GM19351 (cell line): Measurements from ENCODE around the gene FRA10AC1.

Experiments
- ATAC-seq: cut with Tn5 transposase; IDR thresholded peaks from one replicate; pipeline ENCODE4 v1.9.1; 2021; ENCODE audit warnings: mild to moderate bottlenecking, moderate library complexity; ENCODE audit not compliant: unreplicated experiment

The FRA10AC1 gene, protein sequence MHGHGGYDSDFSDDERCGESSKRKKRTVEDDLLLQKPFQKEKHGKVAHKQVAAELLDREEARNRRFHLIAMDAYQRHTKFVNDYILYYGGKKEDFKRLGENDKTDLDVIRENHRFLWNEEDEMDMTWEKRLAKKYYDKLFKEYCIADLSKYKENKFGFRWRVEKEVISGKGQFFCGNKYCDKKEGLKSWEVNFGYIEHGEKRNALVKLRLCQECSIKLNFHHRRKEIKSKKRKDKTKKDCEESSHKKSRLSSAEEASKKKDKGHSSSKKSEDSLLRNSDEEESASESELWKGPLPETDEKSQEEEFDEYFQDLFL

GRCh38 chr10:93702210-93703001 is at the start of gene FRA10AC1:
TSS of gene FRA10AC1 (minus strand) at chr10:93702592. CDS start at chr10:93700106, 2,486 bp downstream.
- ATAC-seq = peak; percentile 84

GRCh38 chr10:93751832-93752231 is 49.4 kb upstream of the FRA10AC1 start:
- ATAC-seq = no peak

GRCh38 chr10:93751124-93751523 is 48.7 kb upstream of the FRA10AC1 start:
- ATAC-seq = no peak

DNA sequence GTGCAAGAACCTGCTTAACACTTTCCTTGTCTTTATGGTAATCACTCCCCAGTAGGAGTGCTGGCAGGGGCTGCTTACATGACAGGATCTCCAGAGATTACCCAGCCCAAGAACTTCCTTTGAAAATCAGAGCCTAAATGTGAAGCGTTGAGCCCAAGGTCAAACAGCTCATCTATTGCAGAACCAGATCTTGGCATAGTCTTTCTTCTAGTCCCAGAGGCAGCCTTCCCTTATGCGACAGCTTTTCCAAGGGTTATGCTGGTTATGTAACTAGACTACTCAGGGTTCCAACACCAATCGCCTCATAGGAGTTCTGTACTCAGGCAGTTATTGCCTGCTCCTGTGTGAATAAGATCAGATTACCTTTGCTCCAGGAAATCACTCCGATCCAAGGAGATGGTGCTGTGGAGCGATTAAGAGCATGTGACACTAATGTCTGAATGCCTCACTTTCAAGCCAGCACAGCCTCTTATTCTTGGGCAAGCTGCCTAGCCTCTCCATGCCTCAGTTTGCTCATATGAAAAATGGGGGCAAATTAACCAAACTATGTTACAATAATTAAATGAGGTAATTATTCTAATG is 46.9 kb upstream of the FRA10AC1 start:
- no peak for ATAC-seq

- peak; percentile 50 for ATAC-seq
Measured at GRCh38 chr10:93746844-93747284, 44.5 kb upstream of the FRA10AC1 start.

DNA sequence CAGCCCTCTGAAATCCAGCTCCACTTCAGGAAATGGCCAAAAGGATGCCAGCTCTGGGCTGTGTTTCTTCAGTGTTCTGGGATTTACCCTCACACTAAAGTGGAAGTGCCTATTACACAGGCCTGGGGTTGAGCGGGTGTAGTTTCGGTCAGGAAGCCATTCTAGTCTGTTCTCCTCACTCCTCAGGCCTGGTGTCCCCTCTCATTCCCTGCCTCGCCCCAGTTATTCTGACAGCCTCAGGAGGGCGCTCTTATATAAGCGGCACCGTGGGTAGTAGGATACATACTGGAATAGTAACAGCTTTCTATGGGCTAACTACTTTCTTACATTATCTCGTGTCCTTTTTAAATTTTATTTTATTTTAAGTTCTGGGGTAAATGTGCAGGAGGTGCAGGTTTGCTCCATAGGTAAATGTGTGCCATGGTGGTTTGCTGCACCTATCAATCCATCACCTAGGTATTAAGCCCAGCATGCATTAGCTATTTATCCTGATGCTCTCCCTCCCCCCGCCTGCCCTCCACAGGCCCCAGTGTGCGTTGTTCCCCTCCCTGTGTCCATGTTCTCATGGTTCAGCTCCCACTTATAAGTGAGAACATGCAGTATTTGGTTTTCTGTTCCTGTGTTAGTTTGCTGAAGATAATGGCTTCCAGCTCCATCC is 43.1 kb upstream of the FRA10AC1 start:
- ATAC-seq = no peak

- ATAC-seq = peak; percentile 87
Measured at GRCh38 chr10:93742633-93743349, 40.4 kb upstream of the FRA10AC1 start.

GRCh38 chr10:93741367-93741766 is 39.0 kb upstream of the FRA10AC1 start:
- ATAC-seq = no peak

GRCh38 chr10:93726024-93726423 is 23.6 kb upstream of the FRA10AC1 start:
- ATAC-seq = no peak

DNA sequence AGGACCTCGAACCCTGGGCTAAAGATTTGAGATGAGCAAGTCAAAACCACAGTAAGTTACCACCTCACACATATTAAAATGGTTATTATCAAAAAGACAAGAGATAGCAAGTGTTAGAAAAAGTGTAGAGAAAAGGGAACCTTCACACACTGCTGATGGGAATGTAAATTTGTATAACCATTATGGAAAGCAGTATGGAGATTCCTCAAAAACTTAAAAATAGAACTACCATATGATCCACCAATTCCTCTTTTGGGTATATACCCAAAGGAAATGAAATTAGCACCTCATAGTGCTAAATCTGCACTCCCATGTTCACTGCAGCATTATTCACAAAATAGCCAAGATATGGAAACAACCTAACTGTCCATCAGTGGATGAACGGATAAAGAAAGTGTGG is 20.8 kb upstream of the FRA10AC1 start:
- no peak for ATAC-seq

- ATAC-seq = no peak
Measured at GRCh38 chr10:93722550-93722949, 20.2 kb upstream of the FRA10AC1 start.

DNA sequence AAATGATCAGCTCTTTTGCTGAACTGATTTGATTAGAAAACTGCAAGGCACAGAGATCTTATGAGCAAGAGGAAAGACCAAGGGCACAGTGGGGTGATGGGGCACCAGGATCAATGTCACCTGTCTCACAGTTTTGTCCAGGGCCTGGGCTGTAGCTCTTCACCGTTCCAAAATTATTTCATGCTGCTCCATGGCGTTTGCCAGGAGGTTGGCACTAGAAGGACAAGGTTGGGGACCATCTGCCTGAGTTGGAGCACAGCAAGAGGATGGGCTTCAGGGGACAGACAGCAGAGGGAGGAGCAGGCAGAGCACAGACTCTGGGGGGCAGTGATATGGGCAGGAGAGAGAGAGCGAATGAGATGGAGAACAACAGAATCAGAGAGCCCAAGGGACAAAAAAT is 17.5 kb upstream of the FRA10AC1 start:
- ATAC-seq = no peak

GRCh38 chr10:93718937-93719725 is 16.7 kb upstream of the FRA10AC1 start:
- ATAC-seq = peak; percentile 48

DNA sequence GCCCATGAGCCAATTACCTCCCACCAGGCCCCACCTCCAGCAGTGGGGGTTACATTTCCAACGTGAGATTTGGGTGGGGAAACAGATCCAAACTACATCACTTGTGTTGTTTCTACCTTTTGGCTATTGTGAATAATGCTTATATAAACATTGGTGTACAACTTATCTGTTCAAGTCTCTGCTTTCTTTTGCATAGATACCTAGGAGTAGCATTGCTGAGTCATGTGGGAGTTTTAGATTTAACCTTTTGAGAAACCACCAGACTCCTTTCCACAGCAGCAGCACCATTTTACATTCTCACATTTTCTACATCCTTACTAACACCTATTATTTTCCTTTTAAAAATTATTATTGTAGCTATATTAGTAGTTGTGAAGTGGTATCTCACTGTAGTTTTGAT is 14.4 kb upstream of the FRA10AC1 start:
- no peak for ATAC-seq

DNA sequence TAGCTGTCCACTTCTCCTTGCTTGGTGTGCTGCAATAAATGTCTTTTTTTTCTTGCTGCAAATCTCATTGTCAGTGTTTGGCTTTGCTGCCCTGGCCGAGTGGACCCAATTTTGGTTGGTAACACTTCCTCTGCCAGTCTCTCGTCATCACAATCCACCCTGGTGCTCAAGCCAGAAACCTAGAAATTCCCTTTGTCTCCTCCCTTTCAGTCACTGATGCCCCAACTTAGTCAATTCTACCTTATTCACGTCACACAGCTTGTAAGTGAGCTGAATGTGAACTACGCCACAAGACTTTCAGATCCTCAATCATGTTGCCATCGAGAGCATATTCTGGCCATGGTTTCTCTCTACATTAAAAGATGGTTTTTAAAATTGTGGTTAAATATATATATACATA is 13.0 kb upstream of the FRA10AC1 start:
- ATAC-seq = peak; percentile 94

- ATAC-seq = no peak
Measured at GRCh38 chr10:93712593-93712992, 10.2 kb upstream of the FRA10AC1 start.

- no peak for ATAC-seq
Measured at GRCh38 chr10:93711891-93712290, 9.5 kb upstream of the FRA10AC1 start.

- no peak for ATAC-seq
Measured at GRCh38 chr10:93710333-93710909, 8.0 kb upstream of the FRA10AC1 start.

- no peak for ATAC-seq
Measured at GRCh38 chr10:93707623-93708022, 5.2 kb upstream of the FRA10AC1 start.
